LNCaP clone FGC (cell line): ENCODE results near the gene SEMA4B.

Experiments
- DNase-seq: peaks from one replicate; pipeline ENCODE4 v3.0.0-alpha.2; 2011; ENCODE audit warnings: low read depth
- H3K4me3 ChIP-seq: 2 replicates; pipeline ENCODE4 v1.5.1; 2011; ENCODE audit warnings: mild to moderate bottlenecking, low read depth, low read length, control low read depth
- TF ChIP-seq, protein P1 (sequence below): IDR thresholded peaks from 2 replicates; pipeline ENCODE4 v1.5.1; 2012; ENCODE audit warnings: mild to moderate bottlenecking; ENCODE audit not compliant: control insufficient read depth, insufficient read depth; ENCODE audit errors: extremely low read depth

The SEMA4B gene

GRCh38 chr15:90208356-90208755, 7.2 kb downstream of the SEMA4B start:
- DNase-seq: no peak
- H3K4me3 ChIP-seq: no peak overlapping the region
- TF ChIP-seq, protein P1, sequence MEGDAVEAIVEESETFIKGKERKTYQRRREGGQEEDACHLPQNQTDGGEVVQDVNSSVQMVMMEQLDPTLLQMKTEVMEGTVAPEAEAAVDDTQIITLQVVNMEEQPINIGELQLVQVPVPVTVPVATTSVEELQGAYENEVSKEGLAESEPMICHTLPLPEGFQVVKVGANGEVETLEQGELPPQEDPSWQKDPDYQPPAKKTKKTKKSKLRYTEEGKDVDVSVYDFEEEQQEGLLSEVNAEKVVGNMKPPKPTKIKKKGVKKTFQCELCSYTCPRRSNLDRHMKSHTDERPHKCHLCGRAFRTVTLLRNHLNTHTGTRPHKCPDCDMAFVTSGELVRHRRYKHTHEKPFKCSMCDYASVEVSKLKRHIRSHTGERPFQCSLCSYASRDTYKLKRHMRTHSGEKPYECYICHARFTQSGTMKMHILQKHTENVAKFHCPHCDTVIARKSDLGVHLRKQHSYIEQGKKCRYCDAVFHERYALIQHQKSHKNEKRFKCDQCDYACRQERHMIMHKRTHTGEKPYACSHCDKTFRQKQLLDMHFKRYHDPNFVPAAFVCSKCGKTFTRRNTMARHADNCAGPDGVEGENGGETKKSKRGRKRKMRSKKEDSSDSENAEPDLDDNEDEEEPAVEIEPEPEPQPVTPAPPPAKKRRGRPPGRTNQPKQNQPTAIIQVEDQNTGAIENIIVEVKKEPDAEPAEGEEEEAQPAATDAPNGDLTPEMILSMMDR: no peak

DNA sequence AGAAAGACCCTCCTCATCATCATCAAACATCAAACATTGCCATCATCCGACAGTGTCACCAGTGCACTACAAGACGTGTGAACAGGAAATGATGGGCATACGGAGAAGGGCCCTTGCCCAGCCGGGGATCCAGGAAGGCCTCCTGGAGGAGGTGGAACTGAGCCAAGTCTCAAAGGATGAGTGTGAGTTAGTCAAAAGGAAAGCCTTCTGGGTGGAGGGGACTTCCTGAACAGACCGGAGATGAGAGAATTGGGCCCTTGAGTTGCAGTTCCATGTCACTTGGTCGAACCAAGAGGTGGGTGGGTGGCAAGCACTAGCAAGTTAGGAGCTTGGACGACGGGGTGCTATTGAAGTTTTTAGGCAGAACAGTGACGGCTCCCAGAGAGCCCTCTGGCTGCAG, 8.5 kb downstream of the SEMA4B start:
- TF ChIP-seq, protein P1: no peak
- no peak overlapping the region for H3K4me3 ChIP-seq
- no peak for DNase-seq

DNA sequence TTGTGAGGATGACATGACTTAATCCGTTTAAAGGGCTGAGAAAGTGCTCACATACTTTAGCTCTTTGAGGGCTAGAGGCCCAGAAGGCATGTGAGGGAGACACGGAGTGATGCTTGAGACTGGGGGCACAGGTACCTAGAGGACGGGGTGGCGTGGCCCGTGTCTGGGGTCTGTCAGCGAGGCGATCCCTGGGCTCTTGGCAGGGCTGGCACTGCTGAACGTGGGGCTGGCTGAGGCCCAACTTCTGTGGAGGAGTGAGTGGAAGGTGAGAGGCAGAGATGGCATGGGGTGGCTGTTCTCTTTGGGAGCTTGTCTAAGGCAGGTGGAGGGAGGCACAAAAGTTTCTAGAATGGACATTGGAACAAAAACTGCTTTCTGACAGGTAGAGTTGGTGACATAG, 9.5 kb downstream of the SEMA4B start:
- H3K4me3 ChIP-seq: no peak overlapping the region
- TF ChIP-seq, protein P1: no peak

GRCh38 chr15:90211009-90211408, 9.9 kb downstream of the SEMA4B start:
- no peak overlapping the region for H3K4me3 ChIP-seq
- TF ChIP-seq, protein P1: no peak
- DNase-seq: no peak

More for the DNA sequence above, 9.5 kb downstream of the SEMA4B start:
- DNase-seq: no peak

GRCh38 chr15:90211440-90212143, 10.5 kb downstream of the SEMA4B start:
- no peak overlapping the region for H3K4me3 ChIP-seq
- DNase-seq: no peak
- TF ChIP-seq, protein P1: no peak

- no peak for DNase-seq
- H3K4me3 ChIP-seq: no peak overlapping the region
- TF ChIP-seq, protein P1: no peak
These were observed 11.3 kb downstream of the SEMA4B start for GRCh38 chr15:90212221-90213098.
